ENCODE data around the gene FAIM2.

Gene FAIM2

GRCh38 chr12:49905718-49906314 is 2.1 kb upstream of the FAIM2 start:
- WGBS, 2 experiments, result 90 to 92% methylated on average over 7 of the region's 7 CpGs
- peaks cover 17% of the 10 kb centered on the region for H3K27me3 ChIP-seq (ENCODE audit: control insufficient read depth, insufficient read depth, low read length, poor library complexity, severe bottlenecking)
- H3K27ac ChIP-seq (ENCODE audit: insufficient read depth, low read depth, low read length, poor library complexity, severe bottlenecking), result no peak overlapping the region
- no peaks in the 10 kb centered on the region for H3K9me3 ChIP-seq (ENCODE audit: control insufficient read depth, low read length)
- H3K4me3 ChIP-seq (ENCODE audit: insufficient read depth, low read depth, low read length), result no peak overlapping the region
- no peaks in the 10 kb centered on the region for H3K36me3 ChIP-seq (ENCODE audit: control insufficient read depth, insufficient read depth, low read length)
- H3K4me1 ChIP-seq (ENCODE audit: control insufficient read depth, insufficient read depth, low read length), result peaks cover 29% of the 10 kb centered on the region

- Histone ChIP-seq H3K36me3 (ENCODE audit: control insufficient read depth, insufficient read depth, low read length) (no peaks in the 10 kb centered on the region), H3K27me3 (ENCODE audit: control insufficient read depth, insufficient read depth, low read length, poor library complexity, severe bottlenecking) (peaks cover 17% of the 10 kb centered on the region), H3K4me3 (ENCODE audit: insufficient read depth, low read depth, low read length) (no peak overlapping the region), H3K9me3 (ENCODE audit: control insufficient read depth, low read length) (no peaks in the 10 kb centered on the region), H3K4me1 (ENCODE audit: control insufficient read depth, insufficient read depth, low read length) (peaks cover 24% of the 10 kb centered on the region), H3K27ac (ENCODE audit: insufficient read depth, low read depth, low read length, poor library complexity, severe bottlenecking) (no peak overlapping the region)
- 92 to 94% methylated on average over 11 of the region's 11 CpGs for WGBS, 2 experiments
Observed at GRCh38 chr12:49904601-49905000, 901 bp upstream of the FAIM2 start.

GRCh38 chr12:49903351-49903699 is 375 bp downstream of the FAIM2 start:
- no peak overlapping the region for H3K27ac ChIP-seq (ENCODE audit: insufficient read depth, low read depth, low read length, poor library complexity, severe bottlenecking)
- 78 to 81% methylated on average over 11 to 12 of the region's 12 CpGs for WGBS, 2 experiments
- peaks cover 17% of the 10 kb centered on the region for H3K4me1 ChIP-seq (ENCODE audit: control insufficient read depth, insufficient read depth, low read length)
- no peak overlapping the region for H3K4me3 ChIP-seq (ENCODE audit: insufficient read depth, low read depth, low read length)
- no peaks in the 10 kb centered on the region for H3K36me3 ChIP-seq (ENCODE audit: control insufficient read depth, insufficient read depth, low read length)
- H3K27me3 ChIP-seq (ENCODE audit: control insufficient read depth, insufficient read depth, low read length, poor library complexity, severe bottlenecking), result peaks cover 17% of the 10 kb centered on the region
- no peaks in the 10 kb centered on the region for H3K9me3 ChIP-seq (ENCODE audit: control insufficient read depth, low read length)

DNA sequence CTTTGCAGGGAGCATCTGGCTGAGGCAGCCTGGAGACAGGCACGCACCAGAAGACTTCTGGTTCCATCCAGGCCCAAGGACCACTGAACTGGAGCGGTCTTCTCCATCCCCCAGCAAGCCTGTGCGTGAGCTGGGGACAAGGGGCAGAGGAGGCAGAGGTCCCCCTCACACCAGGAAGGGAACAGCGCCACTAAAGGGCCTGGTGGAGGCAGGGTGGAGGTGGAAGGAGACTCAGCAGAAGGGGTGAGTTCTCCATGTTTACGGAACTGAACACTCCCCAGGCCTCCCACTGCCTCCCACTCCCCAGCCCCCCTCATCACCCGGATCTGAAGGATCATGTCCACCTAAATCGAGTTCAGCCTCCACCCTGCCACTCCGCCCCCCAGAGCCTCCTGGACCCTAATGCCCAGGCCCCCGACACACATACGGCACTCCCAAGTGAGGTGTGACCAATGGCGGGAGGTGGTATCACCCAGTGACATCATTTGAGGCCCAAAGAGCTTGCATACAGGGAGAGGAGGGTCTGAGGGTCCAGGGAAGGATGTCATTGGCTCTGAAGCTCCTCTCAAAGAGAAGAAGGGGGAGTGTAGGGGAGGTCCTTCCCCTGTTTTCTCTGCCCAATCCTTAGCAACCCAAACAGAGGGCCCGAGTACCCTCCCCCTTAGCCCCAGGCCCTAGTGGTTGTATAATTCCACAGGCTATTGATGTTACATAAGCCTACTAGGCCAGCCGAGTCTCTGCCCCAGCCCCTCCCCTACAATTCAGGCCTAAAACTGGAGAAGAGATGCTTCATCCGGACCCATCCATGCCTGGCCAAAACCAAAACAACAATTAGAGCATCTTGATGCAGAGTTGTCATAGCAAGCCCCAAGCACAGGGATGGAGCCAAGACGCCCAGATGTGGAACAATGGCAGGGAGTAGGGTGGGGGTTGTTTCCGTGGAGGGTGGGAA is 1.0 kb downstream of the FAIM2 start:
- Histone ChIP-seq H3K27me3 (ENCODE audit: control insufficient read depth, insufficient read depth, low read length, poor library complexity, severe bottlenecking) (peaks cover 17% of the 10 kb centered on the region), H3K4me1 (ENCODE audit: control insufficient read depth, insufficient read depth, low read length) (peaks cover 17% of the 10 kb centered on the region), H3K36me3 (ENCODE audit: control insufficient read depth, insufficient read depth, low read length) (no peaks in the 10 kb centered on the region), H3K9me3 (ENCODE audit: control insufficient read depth, low read length) (no peaks in the 10 kb centered on the region), H3K4me3 (ENCODE audit: insufficient read depth, low read depth, low read length) (no peak overlapping the region), H3K27ac (ENCODE audit: insufficient read depth, low read depth, low read length, poor library complexity, severe bottlenecking) (no peak overlapping the region)
- 80 to 85% methylated on average over 16 of the region's 16 CpGs for WGBS, 2 experiments

- no peaks in the 10 kb centered on the region for H3K9me3 ChIP-seq (ENCODE audit: control insufficient read depth, low read length)
- H3K36me3 ChIP-seq (ENCODE audit: control insufficient read depth, insufficient read depth, low read length), result no peaks in the 10 kb centered on the region
- 94 to 95% methylated on average over 5 of the region's 5 CpGs for WGBS, 2 experiments
- no peak overlapping the region for H3K27ac ChIP-seq (ENCODE audit: insufficient read depth, low read depth, low read length, poor library complexity, severe bottlenecking)
- peaks cover 17% of the 10 kb centered on the region for H3K4me1 ChIP-seq (ENCODE audit: control insufficient read depth, insufficient read depth, low read length)
- H3K4me3 ChIP-seq (ENCODE audit: insufficient read depth, low read depth, low read length), result no peak overlapping the region
- peaks cover 17% of the 10 kb centered on the region for H3K27me3 ChIP-seq (ENCODE audit: control insufficient read depth, insufficient read depth, low read length, poor library complexity, severe bottlenecking)
Observed at GRCh38 chr12:49901986-49902385, 1.7 kb downstream of the FAIM2 start.

GRCh38 chr12:49901026-49901425 is 2.7 kb downstream of the FAIM2 start:
- H3K9me3 ChIP-seq (ENCODE audit: control insufficient read depth, low read length), result no peaks in the 10 kb centered on the region
- no peak overlapping the region for H3K27ac ChIP-seq (ENCODE audit: insufficient read depth, low read depth, low read length, poor library complexity, severe bottlenecking)
- WGBS, 2 experiments, result 89 to 90% methylated on average over 4 of the region's 4 CpGs
- H3K4me3 ChIP-seq (ENCODE audit: insufficient read depth, low read depth, low read length), result no peak overlapping the region
- no peaks in the 10 kb centered on the region for H3K36me3 ChIP-seq (ENCODE audit: control insufficient read depth, insufficient read depth, low read length)
- peaks cover 17% of the 10 kb centered on the region for H3K27me3 ChIP-seq (ENCODE audit: control insufficient read depth, insufficient read depth, low read length, poor library complexity, severe bottlenecking)
- H3K4me1 ChIP-seq (ENCODE audit: control insufficient read depth, insufficient read depth, low read length), result peaks cover 17% of the 10 kb centered on the region

- Histone ChIP-seq H3K4me3 (ENCODE audit: insufficient read depth, low read depth, low read length) (no peak overlapping the region), H3K27me3 (ENCODE audit: control insufficient read depth, insufficient read depth, low read length, poor library complexity, severe bottlenecking) (peaks cover 17% of the 10 kb centered on the region), H3K4me1 (ENCODE audit: control insufficient read depth, insufficient read depth, low read length) (peaks cover 17% of the 10 kb centered on the region), H3K27ac (ENCODE audit: insufficient read depth, low read depth, low read length, poor library complexity, severe bottlenecking) (no peak overlapping the region), H3K36me3 (ENCODE audit: control insufficient read depth, insufficient read depth, low read length) (no peaks in the 10 kb centered on the region), H3K9me3 (ENCODE audit: control insufficient read depth, low read length) (no peaks in the 10 kb centered on the region)
- 90 to 91% methylated on average over 6 of the region's 6 CpGs for WGBS, 2 experiments
Observed at GRCh38 chr12:49900371-49900770, 3.3 kb downstream of the FAIM2 start.

DNA sequence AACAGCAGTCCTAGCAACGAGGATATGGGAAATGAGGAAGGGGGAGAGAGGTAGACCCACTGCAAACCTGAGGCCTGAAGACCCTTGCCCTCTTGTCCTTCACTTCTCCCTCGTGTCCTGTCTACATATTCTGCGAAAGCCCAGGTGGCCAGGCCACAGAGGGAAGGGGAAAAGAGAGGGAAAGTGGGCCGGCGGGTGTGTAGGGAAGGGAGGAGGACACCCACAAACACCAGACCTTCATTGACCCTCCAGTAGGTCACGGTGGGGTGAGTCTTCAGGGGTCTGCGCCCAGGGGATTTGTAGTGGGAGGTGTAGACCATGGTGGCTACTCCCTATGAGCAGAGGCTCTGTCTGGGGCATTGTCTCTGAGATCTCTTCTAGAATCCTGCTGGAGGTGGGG is 3.8 kb downstream of the FAIM2 start:
- Histone ChIP-seq H3K27ac (ENCODE audit: insufficient read depth, low read depth, low read length, poor library complexity, severe bottlenecking) (no peak overlapping the region), H3K9me3 (ENCODE audit: control insufficient read depth, low read length) (no peaks in the 10 kb centered on the region), H3K4me1 (ENCODE audit: control insufficient read depth, insufficient read depth, low read length) (peaks cover 17% of the 10 kb centered on the region), H3K4me3 (ENCODE audit: insufficient read depth, low read depth, low read length) (no peak overlapping the region), H3K27me3 (ENCODE audit: control insufficient read depth, insufficient read depth, low read length, poor library complexity, severe bottlenecking) (peaks cover 16% of the 10 kb centered on the region), H3K36me3 (ENCODE audit: control insufficient read depth, insufficient read depth, low read length) (no peaks in the 10 kb centered on the region)
- 89 to 93% methylated on average over 7 of the region's 7 CpGs for WGBS, 2 experiments

- H3K4me3 ChIP-seq (ENCODE audit: insufficient read depth, low read depth, low read length), result no peak overlapping the region
Observed at GRCh38 chr12:49899286-49899843, 4.3 kb downstream of the FAIM2 start.

GRCh38 chr12:49897276-49897675 is 6.4 kb downstream of the FAIM2 start:
- no peaks in the 10 kb centered on the region for H3K9me3 ChIP-seq (ENCODE audit: control insufficient read depth, low read length)
- H3K27me3 ChIP-seq (ENCODE audit: control insufficient read depth, insufficient read depth, low read length, poor library complexity, severe bottlenecking), result no peaks in the 10 kb centered on the region
- H3K4me1 ChIP-seq (ENCODE audit: control insufficient read depth, insufficient read depth, low read length), result peaks cover 1% of the 10 kb centered on the region
- no peaks in the 10 kb centered on the region for H3K36me3 ChIP-seq (ENCODE audit: control insufficient read depth, insufficient read depth, low read length)
- H3K4me3 ChIP-seq (ENCODE audit: insufficient read depth, low read depth, low read length), result no peak overlapping the region
- WGBS, 2 experiments, result 85 to 95% methylated on average over 4 of the region's 4 CpGs
- no peak overlapping the region for H3K27ac ChIP-seq (ENCODE audit: insufficient read depth, low read depth, low read length, poor library complexity, severe bottlenecking)

More at GRCh38 chr12:49899286-49899843, 4.3 kb downstream of the FAIM2 start:
- WGBS, 2 experiments, result 95% methylated on average over 9 of the region's 9 CpGs
- Histone ChIP-seq H3K4me1 (ENCODE audit: control insufficient read depth, insufficient read depth, low read length) (peaks cover 17% of the 10 kb centered on the region), H3K27me3 (ENCODE audit: control insufficient read depth, insufficient read depth, low read length, poor library complexity, severe bottlenecking) (peaks cover 11% of the 10 kb centered on the region), H3K9me3 (ENCODE audit: control insufficient read depth, low read length) (no peaks in the 10 kb centered on the region), H3K27ac (ENCODE audit: insufficient read depth, low read depth, low read length, poor library complexity, severe bottlenecking) (no peak overlapping the region), H3K36me3 (ENCODE audit: control insufficient read depth, insufficient read depth, low read length) (no peaks in the 10 kb centered on the region)

Measured in ectodermal cell (in vitro differentiated cells).